ENCODE measurements around the gene SPRR1A. TPM values are rescaled to one million over a fixed set of nuclear protein-coding genes. Genes with fewer than 3 reads are reported as not detected.

The SPRR1A gene
- total and polyA plus RNA-seq, 2 of the 4 experiments (the other 2 are of a cell fraction) = not detected

GRCh38 chr1:153028766-153029165, 44.9 kb downstream of the SPRR1A start:
- H2AK9ac ChIP-seq (replicated peaks; ENCODE audit: low read depth, low read length, poor library complexity) = no peak overlapping the region
- POLR2A ChIA-PET (ENCODE audit: unreplicated experiment) = no interaction called here
- no CpG with 5 or more reads among the region's 1 CpG for WGBS, 2 experiments (ENCODE audit: extremely low coverage in 2 of 2, insufficient read length in 1 of 2)
- H3K36me3 ChIP-seq (ENCODE audit: control insufficient read depth, insufficient read depth, low read length) = no peaks in the 10 kb centered on the region
- no peak overlapping the region for H3K27ac ChIP-seq (ENCODE audit: insufficient read depth, low read length)
- no peak overlapping the region for H4K91ac ChIP-seq (ENCODE audit: insufficient read depth, low read depth, low read length)
- H2BK20ac ChIP-seq (ENCODE audit: low read depth, low read length) = no peak overlapping the region
- CTCF ChIA-PET = no interaction called here
- H3K9me1 ChIP-seq (ENCODE audit: insufficient read depth, low read length) = no peaks in the 10 kb centered on the region
- TF ChIP-seq CHD1 (IDR thresholded peaks at IDR 0.05; ENCODE audit: low read depth, low read length) (no peak), POLR2A (IDR thresholded peaks at IDR 0.05; ENCODE audit: low read depth, low read length) (no peak)
- no peak overlapping the region for H3K4me3 ChIP-seq (ENCODE audit: insufficient read depth, low read depth, low read length)
- dilution Hi-C loops (cut with HindIII; ENCODE audit: low sequenced_read_pairs, unreplicated experiment) (no loop called here), intact Hi-C loops (cut with micrococcal nuclease) (no loop called here), in situ Hi-C loops (cut with MboI; ENCODE audit: low sequenced_read_pairs) (no loop called here)
- no peak overlapping the region for H3K4me2 ChIP-seq (ENCODE audit: low read depth, low read length)
- DNase-seq (no peak), ATAC-seq (ENCODE audit: low read depth) (no peak)
- H4K8ac ChIP-seq (ENCODE audit: low read depth in 2 of 2, low read length in 2 of 2) = no peak overlapping the region
- no peaks in the 10 kb centered on the region for H3K4me1 ChIP-seq (ENCODE audit: control insufficient read depth, insufficient read depth, low read length)
- no peak overlapping the region for H2BK15ac ChIP-seq (ENCODE audit: low read depth, low read length)
- BruUV-seq (replicated peaks) = no TSS peak
- no peak overlapping the region for H2AK5ac ChIP-seq (ENCODE audit: low read depth, low read length)
- H3K9ac ChIP-seq (ENCODE audit: low read depth, low read length) = no peak overlapping the region
- H2BK120ac ChIP-seq (ENCODE audit: low read depth, low read length) = no peak overlapping the region
- no peaks in the 10 kb centered on the region for H3K27me3 ChIP-seq (ENCODE audit: control insufficient read depth, insufficient read depth, low read length)
- H3K9me3 ChIP-seq (ENCODE audit: control insufficient read depth, insufficient read depth, low read length) = no peaks in the 10 kb centered on the region
- H3K18ac ChIP-seq (ENCODE audit: low read depth, low read length) = no peak overlapping the region
- H3K79me1 ChIP-seq (ENCODE audit: low read depth in 1 of 2, low read length in 2 of 2) = no peaks in the 10 kb centered on the region
- H4K20me1 ChIP-seq (ENCODE audit: insufficient read depth, low read length) = no peaks in the 10 kb centered on the region
- H3K23ac ChIP-seq (ENCODE audit: low read depth, low read length) = no peak overlapping the region
- no peak overlapping the region for H3K56ac ChIP-seq (ENCODE audit: extremely low read depth, insufficient read depth, low read length)
- H2BK5ac ChIP-seq (ENCODE audit: low read depth, low read length, poor library complexity, severe bottlenecking) = no peak overlapping the region
- H4K5ac ChIP-seq (ENCODE audit: low read depth, low read length) = no peak overlapping the region
- no peak overlapping the region for H2AFZ ChIP-seq (replicated peaks; ENCODE audit: low read length, poor library complexity)
- no peak overlapping the region for H3K14ac ChIP-seq (replicated peaks; ENCODE audit: low read depth, low read length)
- H3K4ac ChIP-seq (ENCODE audit: low read depth, low read length) = no peak overlapping the region
